ENCODE data around the gene PIGO. TPM values are rescaled to one million over a fixed set of nuclear protein-coding genes. Genes with fewer than 3 reads are reported as not detected.

Gene PIGO
- total RNA-seq, 4 donors from 2014 or later, result 10.9 to 14.1 (median 12.4) TPM

DNA sequence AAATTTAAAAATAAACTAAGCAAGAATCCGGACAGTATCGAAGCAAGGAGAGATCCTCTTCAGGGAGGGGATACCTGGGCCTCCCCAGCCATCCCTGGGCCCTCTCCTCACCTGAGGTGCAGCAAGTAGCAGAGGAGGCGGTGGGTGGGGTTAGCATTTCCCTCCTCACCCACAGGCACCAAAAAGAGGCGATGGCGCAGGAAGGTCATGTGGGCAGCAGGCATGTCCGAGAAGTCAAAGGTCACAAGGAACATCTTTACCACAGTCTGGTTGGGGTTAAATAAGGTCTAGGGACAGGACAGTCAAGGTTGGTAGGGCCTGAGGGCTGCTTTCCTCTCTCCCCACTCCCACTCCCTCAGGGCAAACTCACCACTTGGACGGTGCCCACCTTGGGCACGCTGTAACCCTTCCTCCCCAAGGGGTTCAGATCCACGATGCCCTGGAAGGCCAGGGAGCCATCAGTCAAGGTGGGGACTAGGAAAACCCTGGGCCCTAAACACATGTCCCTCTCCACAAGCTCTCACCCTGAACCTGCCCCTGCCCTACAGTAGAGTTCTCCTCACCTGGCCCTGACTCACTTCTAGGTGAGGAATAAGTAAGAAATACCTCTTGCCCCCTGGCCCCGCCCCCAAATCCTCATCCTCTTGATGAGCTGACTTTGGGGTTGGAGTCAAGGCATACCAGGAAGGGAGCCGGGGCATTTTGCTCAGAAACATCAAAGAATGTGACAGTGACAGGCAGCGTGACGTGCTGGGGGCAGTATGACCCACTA is 9.4 kb upstream of the PIGO start:
- no peak for TF ChIP-seq POLR2A (IDR thresholded peaks at IDR 0.05)
- TF ChIP-seq, protein P1, sequence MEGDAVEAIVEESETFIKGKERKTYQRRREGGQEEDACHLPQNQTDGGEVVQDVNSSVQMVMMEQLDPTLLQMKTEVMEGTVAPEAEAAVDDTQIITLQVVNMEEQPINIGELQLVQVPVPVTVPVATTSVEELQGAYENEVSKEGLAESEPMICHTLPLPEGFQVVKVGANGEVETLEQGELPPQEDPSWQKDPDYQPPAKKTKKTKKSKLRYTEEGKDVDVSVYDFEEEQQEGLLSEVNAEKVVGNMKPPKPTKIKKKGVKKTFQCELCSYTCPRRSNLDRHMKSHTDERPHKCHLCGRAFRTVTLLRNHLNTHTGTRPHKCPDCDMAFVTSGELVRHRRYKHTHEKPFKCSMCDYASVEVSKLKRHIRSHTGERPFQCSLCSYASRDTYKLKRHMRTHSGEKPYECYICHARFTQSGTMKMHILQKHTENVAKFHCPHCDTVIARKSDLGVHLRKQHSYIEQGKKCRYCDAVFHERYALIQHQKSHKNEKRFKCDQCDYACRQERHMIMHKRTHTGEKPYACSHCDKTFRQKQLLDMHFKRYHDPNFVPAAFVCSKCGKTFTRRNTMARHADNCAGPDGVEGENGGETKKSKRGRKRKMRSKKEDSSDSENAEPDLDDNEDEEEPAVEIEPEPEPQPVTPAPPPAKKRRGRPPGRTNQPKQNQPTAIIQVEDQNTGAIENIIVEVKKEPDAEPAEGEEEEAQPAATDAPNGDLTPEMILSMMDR (IDR thresholded peaks at IDR 0.05), result no peak
- Histone ChIP-seq H3K36me3 (peaks cover 22 to 61% (median 33%) of the 10 kb centered on the region in 3 donors), H3K27ac (no peak overlapping the region), H3K9me3 (no peaks in the 10 kb centered on the region), H3K4me1 (peaks cover 20 to 46% (median 31%) of the 10 kb centered on the region in 3 donors), H3K4me3 (no peak overlapping the region), H3K27me3 (no peaks in the 10 kb centered on the region)
- intact Hi-C loops (cut with DNase I), result no loop called here
- DNase-seq, result no peak
- 89 to 92% methylated on average over 11 to 12 of the region's 13 CpGs for WGBS, 2 donors

DNA sequence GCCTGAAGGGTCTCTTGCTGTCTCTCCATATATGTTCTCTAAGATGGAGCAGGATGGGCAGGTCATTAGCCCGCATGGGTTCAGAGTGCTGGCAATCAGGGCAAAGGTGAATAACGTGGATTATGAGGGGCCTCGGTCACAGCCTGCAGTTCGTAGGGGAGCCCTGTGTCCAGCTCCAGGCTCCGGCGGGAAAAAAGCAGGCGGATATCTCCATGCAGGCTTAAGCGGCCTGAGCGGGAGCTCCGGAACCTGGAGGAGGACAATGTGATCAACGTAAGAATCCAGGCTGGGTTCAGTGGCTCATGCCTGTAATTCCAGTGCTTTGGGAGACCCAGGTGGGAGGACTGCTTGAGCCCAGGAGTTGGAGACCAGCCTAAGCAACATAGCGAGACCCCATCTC is 8.7 kb upstream of the PIGO start:
- 88 to 89% methylated on average over 6 to 12 of the region's 12 CpGs for WGBS, 2 donors
- intact Hi-C loops (cut with DNase I), result no loop called here
- Histone ChIP-seq H3K36me3 (peaks cover 22 to 67% (median 39%) of the 10 kb centered on the region in 3 donors), H3K4me1 (peaks cover 14 to 39% (median 25%) of the 10 kb centered on the region in 3 donors), H3K9me3 (no peaks in the 10 kb centered on the region), H3K4me3 (no peak overlapping the region), H3K27ac (no peak overlapping the region), H3K27me3 (no peaks in the 10 kb centered on the region)
- no peak for DNase-seq
- TF ChIP-seq, protein P1 (IDR thresholded peaks at IDR 0.05), result no peak
- no peak for TF ChIP-seq POLR2A (IDR thresholded peaks at IDR 0.05)

DNA sequence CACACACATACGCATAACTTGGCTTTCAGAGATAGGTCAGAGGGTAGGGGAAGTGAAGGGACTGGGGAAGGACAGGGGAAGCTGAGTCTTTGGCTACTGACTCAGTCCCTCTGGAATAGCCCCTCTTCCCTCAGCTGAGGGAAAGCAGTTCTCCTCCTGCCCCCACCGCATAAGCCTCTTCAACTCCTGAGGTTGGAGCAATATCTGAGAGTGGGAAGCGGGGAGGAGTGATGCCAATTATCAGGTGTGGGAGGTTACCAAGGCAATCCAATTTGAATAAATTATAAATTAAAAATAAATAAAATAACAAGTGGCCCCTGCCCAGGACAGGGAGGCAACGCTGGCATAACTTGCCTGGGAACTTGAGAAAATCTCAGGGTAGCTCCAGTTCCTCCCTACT is 8.2 kb upstream of the PIGO start:
- Histone ChIP-seq H3K9me3 (no peaks in the 10 kb centered on the region), H3K4me1 (peaks cover 10 to 34% (median 21%) of the 10 kb centered on the region in 3 donors), H3K27ac (no peak overlapping the region), H3K27me3 (no peaks in the 10 kb centered on the region), H3K4me3 (no peak overlapping the region), H3K36me3 (peaks cover 22 to 73% (median 45%) of the 10 kb centered on the region in 3 donors)
- 81 to 84% methylated on average over 3 to 4 of the region's 4 CpGs for WGBS, 2 donors
- intact Hi-C loops (cut with DNase I), result no loop called here
- TF ChIP-seq, protein P1 (IDR thresholded peaks at IDR 0.05), result no peak
- no peak for TF ChIP-seq POLR2A (IDR thresholded peaks at IDR 0.05)
- no peak for DNase-seq

DNA sequence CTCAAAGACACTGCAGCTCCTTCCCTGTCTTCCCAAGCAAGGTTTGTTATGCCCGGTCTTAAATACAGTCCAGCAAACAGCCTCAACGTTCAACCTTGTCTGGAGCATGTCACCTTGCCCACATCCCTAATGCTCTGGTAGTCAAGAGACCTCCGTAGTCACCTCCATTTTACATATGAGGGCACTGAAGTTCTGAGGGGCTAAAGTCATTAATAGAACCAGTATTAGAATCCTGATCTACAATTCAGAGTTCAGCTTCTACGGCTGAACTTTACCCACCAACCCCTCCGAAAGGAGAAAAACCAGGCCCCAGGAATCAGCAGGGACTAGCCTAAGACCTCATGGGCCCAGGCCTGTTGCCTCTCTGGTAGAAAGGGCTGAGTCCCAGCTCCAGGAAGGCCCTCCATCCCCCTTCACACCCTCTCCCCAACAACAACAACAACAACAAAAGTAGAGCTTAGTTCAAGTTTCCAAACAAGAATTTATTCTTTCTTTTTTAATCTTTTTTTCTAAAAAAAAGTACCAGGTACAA is 7.3 kb upstream of the PIGO start:
- TF ChIP-seq, protein P1 (IDR thresholded peaks at IDR 0.05), result no peak
- TF ChIP-seq POLR2A (IDR thresholded peaks at IDR 0.05), result no peak
- 32 to 33% methylated on average over 5 of the region's 5 CpGs for WGBS, 2 donors
- H3K4me1 ChIP-seq, result peaks cover 10 to 28% (median 21%) of the 10 kb centered on the region in 3 donors
- no peaks in the 10 kb centered on the region for H3K27me3 ChIP-seq
- DNase-seq, result no peak
- H3K27ac ChIP-seq, result peak overlapping the region; percentile 87 to 94 (median 90)
- H3K4me3 ChIP-seq, result peak overlapping the region; percentile 62 to 87 (median 72)
- H3K36me3 ChIP-seq, result peaks cover 22 to 77% (median 45%) of the 10 kb centered on the region in 3 donors
- intact Hi-C loops (cut with DNase I), result no loop called here
- no peaks in the 10 kb centered on the region for H3K9me3 ChIP-seq

All from esophagus squamous epithelium (tissue), 5 donors.